Ascending aorta (tissue), 2 donors: Measurements from ENCODE around the gene PLPP2. TPM values are rescaled to one million over a fixed set of nuclear protein-coding genes. Genes with fewer than 3 reads are reported as not detected.

ENCODE experiments used
- DNase-seq, 2 donors: peaks; one replicate each; pipeline ENCODE4 v3.0.0-alpha.2; 2019; ENCODE audit warnings: low spot score in 2 of 2
- H3K27ac ChIP-seq, 2 donors: fragments of 200-600 bp; sonication (generic); one replicate each; pipeline ENCODE4 v1.5.1; 2016 to 2017; ENCODE audit warnings: mild to moderate bottlenecking in 1 of 2
- H3K27me3 ChIP-seq: fragments of 200-600 bp; sonication (generic); one replicate; pipeline ENCODE4 v1.5.1; 2017
- H3K36me3 ChIP-seq, 2 donors: fragments of 200-600 bp; sonication (generic); one replicate each; pipeline ENCODE4 v1.5.1; 2016
- H3K4me1 ChIP-seq, 2 donors: fragments of 200-600 bp; sonication (generic); one replicate each; pipeline ENCODE4 v1.5.1; 2016 to 2017; ENCODE audit warnings: mild to moderate bottlenecking in 1 of 2
- H3K4me3 ChIP-seq, 2 donors: fragments of 200-600 bp; sonication (generic); one replicate each; pipeline ENCODE4 v1.5.1; 2016 to 2017; ENCODE audit warnings: mild to moderate bottlenecking in 1 of 2
- H3K9me3 ChIP-seq, 2 donors: fragments of 200-600 bp; sonication (generic); one replicate each; pipeline ENCODE4 v1.5.1; 2016
- intact Hi-C: fragments of 100-400 bp; cut with DNase I; formaldehyde crosslinking; loops from one replicate; pipeline ENCODE4 v1.15.1; 2023
- total RNA-seq: library from RNA; depleted of rRNA; stranded (reverse); fragments of >200 nt; gene quantifications from one replicate; pipeline ENCODE4 v1.1.0, GENCODE V29; 2016
- TF ChIP-seq, protein P1 (sequence below), 3 experiments: fragments of 200-600 bp in 2 of 3; fragments of 450-650 bp in 1 of 3; sonication (generic) in 2 of 3; IDR thresholded peaks; one replicate each; pipeline ENCODE4 v1.5.1; 2016 to 2019; ENCODE audit warnings: antibody characterized with exemption in 3 of 3, mild to moderate bottlenecking in 1 of 3, moderate library complexity in 1 of 3

Gene PLPP2
- total RNA-seq, 1 donor from 2014 or later: 55.3 TPM

- TF ChIP-seq, protein P1, sequence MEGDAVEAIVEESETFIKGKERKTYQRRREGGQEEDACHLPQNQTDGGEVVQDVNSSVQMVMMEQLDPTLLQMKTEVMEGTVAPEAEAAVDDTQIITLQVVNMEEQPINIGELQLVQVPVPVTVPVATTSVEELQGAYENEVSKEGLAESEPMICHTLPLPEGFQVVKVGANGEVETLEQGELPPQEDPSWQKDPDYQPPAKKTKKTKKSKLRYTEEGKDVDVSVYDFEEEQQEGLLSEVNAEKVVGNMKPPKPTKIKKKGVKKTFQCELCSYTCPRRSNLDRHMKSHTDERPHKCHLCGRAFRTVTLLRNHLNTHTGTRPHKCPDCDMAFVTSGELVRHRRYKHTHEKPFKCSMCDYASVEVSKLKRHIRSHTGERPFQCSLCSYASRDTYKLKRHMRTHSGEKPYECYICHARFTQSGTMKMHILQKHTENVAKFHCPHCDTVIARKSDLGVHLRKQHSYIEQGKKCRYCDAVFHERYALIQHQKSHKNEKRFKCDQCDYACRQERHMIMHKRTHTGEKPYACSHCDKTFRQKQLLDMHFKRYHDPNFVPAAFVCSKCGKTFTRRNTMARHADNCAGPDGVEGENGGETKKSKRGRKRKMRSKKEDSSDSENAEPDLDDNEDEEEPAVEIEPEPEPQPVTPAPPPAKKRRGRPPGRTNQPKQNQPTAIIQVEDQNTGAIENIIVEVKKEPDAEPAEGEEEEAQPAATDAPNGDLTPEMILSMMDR (IDR thresholded peaks at IDR 0.05): no peak
These were observed 3.2 kb upstream of the PLPP2 start for GRCh38 chr19:294341-294945.

GRCh38 chr19:293436-294110 lies 2.4 kb upstream of the PLPP2 start:
- TF ChIP-seq, protein P1 (IDR thresholded peaks at IDR 0.05): no peak
- H3K27me3 ChIP-seq: peaks cover 22% of the 10 kb centered on the region
- intact Hi-C loops: no loop called here
- no peak overlapping the region for H3K4me3 ChIP-seq
- H3K27ac ChIP-seq: no peak overlapping the region
- no peak for DNase-seq
- H3K36me3 ChIP-seq: no peaks in the 10 kb centered on the region
- no peaks in the 10 kb centered on the region for H3K9me3 ChIP-seq
- H3K4me1 ChIP-seq: peaks cover 0 to 7% of the 10 kb centered on the region in 2 donors

More at GRCh38 chr19:294341-294945, 3.2 kb upstream of the PLPP2 start:
- Histone ChIP-seq H3K9me3 (no peaks in the 10 kb centered on the region), H3K4me1 (peaks cover 0 to 7% of the 10 kb centered on the region in 2 donors), H3K36me3 (no peaks in the 10 kb centered on the region), H3K4me3 (no peak overlapping the region), H3K27me3 (peaks cover 22% of the 10 kb centered on the region), H3K27ac (no peak overlapping the region)
- intact Hi-C loops: no loop called here
- no peak for DNase-seq

GRCh38 chr19:292951-293350 lies 1.7 kb upstream of the PLPP2 start:
- H3K9me3 ChIP-seq: no peaks in the 10 kb centered on the region
- no peak overlapping the region for H3K4me3 ChIP-seq
- intact Hi-C loops: no loop called here
- TF ChIP-seq, protein P1 (IDR thresholded peaks at IDR 0.05): no peak
- H3K4me1 ChIP-seq: peaks cover 0 to 7% of the 10 kb centered on the region in 2 donors
- H3K27ac ChIP-seq: no peak overlapping the region
- DNase-seq: no peak
- H3K36me3 ChIP-seq: no peaks in the 10 kb centered on the region
- H3K27me3 ChIP-seq: peaks cover 22% of the 10 kb centered on the region

DNA sequence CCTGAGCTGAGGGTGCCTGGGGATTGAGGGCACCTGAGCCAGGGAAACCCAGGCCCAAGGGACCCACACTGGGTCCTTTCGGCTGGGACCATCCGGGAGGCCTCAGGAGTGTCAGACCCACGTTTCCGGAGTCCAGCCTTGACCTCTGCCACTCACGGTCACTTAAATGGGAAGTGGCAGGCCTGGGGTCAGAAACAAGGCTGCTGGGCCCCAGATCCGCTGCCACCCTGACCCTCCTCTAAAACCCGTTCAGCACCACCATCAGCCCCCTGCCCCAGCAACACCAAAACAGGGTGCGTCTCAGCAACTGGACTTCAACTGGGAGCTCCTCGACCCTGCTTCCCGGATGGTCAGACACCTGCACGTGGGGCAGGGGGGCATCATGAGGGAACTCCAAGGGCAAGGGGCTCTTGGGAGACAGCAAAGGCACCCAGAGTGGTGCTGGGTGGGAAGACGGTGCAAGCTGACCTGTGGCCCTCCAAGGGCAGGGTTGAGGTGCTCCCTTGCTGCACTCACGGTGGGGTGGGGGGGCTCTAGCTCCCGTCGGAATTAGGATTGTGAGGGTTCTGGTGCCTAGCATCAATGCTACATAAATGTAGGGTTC lies 1.2 kb upstream of the PLPP2 start:
- Histone ChIP-seq H3K36me3 (no peaks in the 10 kb centered on the region), H3K27ac (no peak overlapping the region), H3K27me3 (peaks cover 22% of the 10 kb centered on the region), H3K4me3 (no peak overlapping the region), H3K4me1 (peaks cover 0 to 7% of the 10 kb centered on the region in 2 donors), H3K9me3 (no peaks in the 10 kb centered on the region)
- TF ChIP-seq, protein P1 (IDR thresholded peaks at IDR 0.05): no peak
- no peak for DNase-seq
- intact Hi-C loops: no loop called here

DNA sequence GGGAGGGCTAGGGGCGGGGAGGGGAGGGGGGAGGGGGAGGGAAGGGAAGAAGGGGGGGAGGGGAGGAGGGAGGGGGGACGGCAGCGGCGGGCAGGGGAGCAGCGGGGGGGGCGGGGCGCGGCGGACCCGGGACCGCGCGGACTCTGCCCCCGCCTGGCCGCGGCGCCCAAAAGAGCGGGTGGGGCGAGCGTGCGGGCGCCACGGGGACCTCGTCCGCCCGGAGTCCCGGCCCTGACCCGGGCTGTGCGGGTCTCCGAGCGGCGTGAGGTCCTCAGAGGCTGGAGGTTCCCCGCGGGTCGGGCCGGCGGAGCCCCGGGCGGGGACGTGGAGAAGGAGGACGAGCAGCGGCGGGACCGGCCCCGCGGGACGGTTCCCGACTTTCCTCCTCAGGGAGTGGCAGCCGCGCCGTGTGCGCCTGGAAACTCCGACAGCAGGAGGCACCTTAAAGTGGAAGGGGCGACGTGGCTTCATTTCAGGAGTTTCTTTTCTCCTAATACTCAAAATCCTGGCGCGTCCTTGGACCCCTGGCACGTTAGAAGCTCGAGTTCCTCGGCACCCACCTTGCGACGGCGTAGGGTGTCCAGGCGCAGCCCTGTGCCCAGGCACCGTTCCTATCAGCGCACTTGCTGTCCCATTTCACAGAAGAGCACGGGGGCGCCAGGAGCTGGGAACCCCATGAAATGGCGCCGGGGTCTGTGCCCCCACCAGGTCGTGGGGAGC lies 518 bp upstream of the PLPP2 start:
- intact Hi-C loops: no loop called here
- H3K27ac ChIP-seq: no peak overlapping the region
- peak overlapping the region in 1 of 2 donors; percentile 27 for H3K4me3 ChIP-seq
- H3K36me3 ChIP-seq: no peaks in the 10 kb centered on the region
- no peaks in the 10 kb centered on the region for H3K9me3 ChIP-seq
- peaks cover 22% of the 10 kb centered on the region for H3K27me3 ChIP-seq
- peaks cover 0 to 7% of the 10 kb centered on the region in 2 donors for H3K4me1 ChIP-seq
- TF ChIP-seq, protein P1 (IDR thresholded peaks at IDR 0.05): no peak
- DNase-seq: no peak
